Measurements from ENCODE around the gene RAB37. TPM values are rescaled to one million over a fixed set of nuclear protein-coding genes. Genes with fewer than 3 reads are reported as not detected.

Gene RAB37
- total and polyA plus RNA-seq, 2 of the 8 experiments (the other 6 are each of a cell fraction or from before 2014, with no cell fraction given), result 5.5 to 6.1 TPM

DNA sequence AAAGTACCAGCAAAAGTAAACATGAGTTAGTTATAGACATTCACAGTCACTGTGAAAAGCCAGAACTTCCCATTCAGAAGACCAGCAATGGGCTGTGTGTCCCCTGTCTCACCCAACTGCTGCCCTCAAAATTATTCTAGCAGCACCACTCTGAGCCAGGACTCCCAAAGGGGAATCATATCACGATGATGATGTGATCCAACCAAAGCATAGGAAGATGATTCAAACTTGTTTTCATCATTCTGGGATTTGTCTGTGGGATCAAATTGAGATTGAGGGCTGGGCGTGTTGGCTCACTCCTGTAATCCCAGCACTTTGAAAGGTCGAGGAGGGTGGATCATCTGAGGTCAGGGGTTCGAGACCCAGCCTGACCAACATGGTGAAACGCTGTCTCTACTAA is 45.5 kb downstream of the RAB37 start:
- Histone ChIP-seq H4K5ac (ENCODE audit: insufficient read length, low read depth, low read length) (no peak overlapping the region), H2BK5ac (ENCODE audit: low read depth, low read length) (no peak overlapping the region), H2BK20ac (ENCODE audit: low read length) (no peak overlapping the region), H3K36me3 (ENCODE audit: control insufficient read depth in 2 of 4, insufficient read depth in 4 of 4, low read length in 3 of 4) (peaks cover 0 to 9% (median 0%) of the 10 kb centered on the region in 4 experiments; a peak in 3 of 8 replicates), H2AFZ (ENCODE audit: low read length) (no peak overlapping the region), H4K8ac (ENCODE audit: extremely low read depth, insufficient read depth, low read length) (no peak overlapping the region), H2BK15ac (ENCODE audit: low read length) (no peak overlapping the region), H2BK12ac (ENCODE audit: low read depth, low read length) (no peak overlapping the region), H3K4me3 (ENCODE audit: extremely low read depth in 1 of 4, insufficient read depth in 2 of 4, low read depth in 3 of 4, low read length in 4 of 4) (no peak overlapping the region), H3K14ac (ENCODE audit: insufficient read length) (no peak overlapping the region), H3K4me1 (replicated peaks in 1 of 4; ENCODE audit: control insufficient read depth in 3 of 4, insufficient read depth in 4 of 4, low read length in 3 of 4) (peaks cover 0 to 3% (median 3%) of the 10 kb centered on the region in 4 experiments; a peak in 5 of 7 replicates), H3K9me3 (ENCODE audit: insufficient read depth in 2 of 2, low read depth in 1 of 2, low read length in 1 of 2) (no peaks in the 10 kb centered on the region), H3K23ac (ENCODE audit: insufficient read length) (no peak overlapping the region), H3K79me1 (ENCODE audit: low read depth, low read length) (peaks cover 15% of the 10 kb centered on the region), H3K9ac (replicated peaks in 1 of 4; ENCODE audit: extremely low read depth in 1 of 4, low read depth in 3 of 4, low read length in 3 of 4) (no peak overlapping the region), H3K23me2 (ENCODE audit: low read depth, low read length) (no peaks in the 10 kb centered on the region), H3K4me2 (ENCODE audit: insufficient read depth in 1 of 2, low read depth in 2 of 2, low read length in 2 of 2) (0 out of 4 replicates have a peak overlapping the region, but pooled peaks of 1 of the 2 experiments have one; percentile 32), H3K18ac (ENCODE audit: extremely low read depth, low read length) (no peak overlapping the region), H3K27ac (ENCODE audit: low read depth, low read length) (no peak overlapping the region), H3K56ac (replicated peaks; ENCODE audit: insufficient read length, low read depth, low read length) (no peak overlapping the region), H4K91ac (replicated peaks; ENCODE audit: insufficient read length, low read length) (no peak overlapping the region), H3K79me2 (ENCODE audit: control insufficient read depth in 1 of 2, insufficient read depth in 2 of 2, low read length in 2 of 2) (peaks cover 0 to 6% of the 10 kb centered on the region in 2 experiments; a peak in 2 of 4 replicates), H3K27me3 (replicated peaks in 1 of 4; ENCODE audit: control insufficient read depth in 3 of 4, extremely low read depth in 1 of 4, insufficient read depth in 3 of 4, low read length in 3 of 4) (no peaks in the 10 kb centered on the region), H2BK120ac (replicated peaks; ENCODE audit: low read depth, low read length) (no peak overlapping the region), H4K20me1 (replicated peaks in 1 of 2; ENCODE audit: control insufficient read depth in 1 of 2, insufficient read depth in 2 of 2, low read length in 2 of 2) (peaks cover 3 to 19% of the 10 kb centered on the region in 2 experiments), H3K4ac (replicated peaks; ENCODE audit: insufficient read length, low read depth, low read length) (no peak overlapping the region), H2AK5ac (ENCODE audit: low read depth, low read length) (no peak overlapping the region)
- POLR2A ChIA-PET (ENCODE audit: partially characterized antibody), result interaction anchor here (1.7 to 1.8 kb wide), 2 partner anchors 13 to 41 kb away, joined by 3 to 4 read pairs; no protein-coding TSS in a partner anchor
- CTCF ChIA-PET (ENCODE audit: partially characterized antibody), result interaction anchor here (0.9 to 99.6 kb wide), 10 partner anchors 9 to 117 kb away, joined by 4 to 2981 read pairs (median 10); partner anchors contain the start of genes FDXR, GRIN2C, NHERF1 and RAB37
- FAIRE-seq, result no peak
- no peak for DNase-seq (ENCODE audit: low read depth in 1 of 2, low spot score in 2 of 2)
- 96% methylated on average over 5 of the region's 5 CpGs; no CpG with 5 or more reads in 1 of the 2 experiments for WGBS, 2 experiments (ENCODE audit: extremely low coverage in 1 of 2, insufficient coverage in 1 of 2, insufficient read length in 1 of 2, insufficient replicate concordance in 2 of 2, low coverage in 1 of 2, low lambda C conversion rate in 2 of 2, missing lambda C conversion rate in 1 of 2)
- TF ChIP-seq RAD21 (IDR thresholded peaks at IDR 0.05 in 1 of 2, conservative IDR thresholded peaks at IDR 0.05 in 1 of 2; ENCODE audit: low read depth in 2 of 2, low read length in 2 of 2) (no peak), CEBPB (IDR thresholded peaks at IDR 0.05; ENCODE audit: low read depth, low read length) (no peak), FOSL1 (IDR thresholded peaks at IDR 0.05; ENCODE audit: insufficient read depth, low read depth, low read length) (no peak), CBX5 (IDR thresholded peaks at IDR 0.05; ENCODE audit: low read depth, low read length) (no peak), RXRA (IDR thresholded peaks at IDR 0.05; ENCODE audit: insufficient read depth, low read depth, low read length) (no peak), GTF2F1 (IDR thresholded peaks at IDR 0.05; ENCODE audit: borderline replicate concordance, low read depth, low read length) (no peak), KDM4A (IDR thresholded peaks at IDR 0.05; ENCODE audit: low read depth, low read length, severe bottlenecking) (no peak), GABPA (IDR thresholded peaks at IDR 0.05; ENCODE audit: borderline replicate concordance, insufficient read depth, low read length) (no peak), NANOG (IDR thresholded peaks at IDR 0.05; ENCODE audit: insufficient read depth, low read depth, low read length, poor library complexity, severe bottlenecking) (no peak), JUND (IDR thresholded peaks at IDR 0.05; ENCODE audit: low read length) (no peak), SRF (IDR thresholded peaks at IDR 0.05; ENCODE audit: low read depth, low read length) (no peak)
- TF ChIP-seq, protein P1, sequence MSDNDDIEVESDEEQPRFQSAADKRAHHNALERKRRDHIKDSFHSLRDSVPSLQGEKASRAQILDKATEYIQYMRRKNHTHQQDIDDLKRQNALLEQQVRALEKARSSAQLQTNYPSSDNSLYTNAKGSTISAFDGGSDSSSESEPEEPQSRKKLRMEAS (IDR thresholded peaks at IDR 0.05), result no peak

All from H1 (cell line).